22Rv1 (cell line): Measurements from ENCODE around the gene ADGRD2.
A peak's percentile ranks its signal among the peaks of the same experiment; 100 is the strongest.

Experiments
- H3K27ac ChIP-seq: fragments of 450-650 bp; 2 replicates; pipeline ENCODE4 v1.5.1; 2017
- ZFX ChIP-seq: fragments of 450-650 bp; IDR thresholded peaks from 2 replicates; pipeline ENCODE4 v1.6.1; 2017; ENCODE audit warnings: antibody characterized with exemption, borderline replicate concordance
- TF ChIP-seq, protein P1 (sequence below): fragments of 450-650 bp; IDR thresholded peaks from 2 replicates; pipeline ENCODE4 v1.5.1; 2017; ENCODE audit warnings: mild to moderate bottlenecking

The ADGRD2 gene

DNA sequence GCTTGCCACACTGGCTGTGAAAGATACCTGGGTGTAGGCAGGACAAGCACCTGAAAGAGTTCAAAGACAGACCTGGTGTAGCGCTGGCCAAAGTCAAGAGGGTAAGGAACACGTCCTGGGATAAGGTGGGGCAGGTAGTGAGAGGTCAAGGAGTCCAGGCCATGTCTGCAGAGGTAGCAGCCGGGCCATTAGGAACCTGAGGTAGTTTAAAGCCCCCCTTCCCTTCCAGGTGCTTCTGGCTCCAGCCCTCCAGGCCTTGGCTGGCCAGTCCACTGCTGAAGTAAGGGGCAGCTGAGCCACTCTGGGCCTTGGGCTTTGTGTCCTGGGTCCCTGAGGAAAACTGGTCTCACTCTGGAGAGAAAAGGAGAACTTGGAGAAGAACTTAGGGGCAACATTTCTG is 70.9 kb downstream of the ADGRD2 start:
- TF ChIP-seq ZFX, result no peak
- TF ChIP-seq, protein P1, sequence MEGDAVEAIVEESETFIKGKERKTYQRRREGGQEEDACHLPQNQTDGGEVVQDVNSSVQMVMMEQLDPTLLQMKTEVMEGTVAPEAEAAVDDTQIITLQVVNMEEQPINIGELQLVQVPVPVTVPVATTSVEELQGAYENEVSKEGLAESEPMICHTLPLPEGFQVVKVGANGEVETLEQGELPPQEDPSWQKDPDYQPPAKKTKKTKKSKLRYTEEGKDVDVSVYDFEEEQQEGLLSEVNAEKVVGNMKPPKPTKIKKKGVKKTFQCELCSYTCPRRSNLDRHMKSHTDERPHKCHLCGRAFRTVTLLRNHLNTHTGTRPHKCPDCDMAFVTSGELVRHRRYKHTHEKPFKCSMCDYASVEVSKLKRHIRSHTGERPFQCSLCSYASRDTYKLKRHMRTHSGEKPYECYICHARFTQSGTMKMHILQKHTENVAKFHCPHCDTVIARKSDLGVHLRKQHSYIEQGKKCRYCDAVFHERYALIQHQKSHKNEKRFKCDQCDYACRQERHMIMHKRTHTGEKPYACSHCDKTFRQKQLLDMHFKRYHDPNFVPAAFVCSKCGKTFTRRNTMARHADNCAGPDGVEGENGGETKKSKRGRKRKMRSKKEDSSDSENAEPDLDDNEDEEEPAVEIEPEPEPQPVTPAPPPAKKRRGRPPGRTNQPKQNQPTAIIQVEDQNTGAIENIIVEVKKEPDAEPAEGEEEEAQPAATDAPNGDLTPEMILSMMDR, result no peak
- no peak overlapping the region for H3K27ac ChIP-seq

DNA sequence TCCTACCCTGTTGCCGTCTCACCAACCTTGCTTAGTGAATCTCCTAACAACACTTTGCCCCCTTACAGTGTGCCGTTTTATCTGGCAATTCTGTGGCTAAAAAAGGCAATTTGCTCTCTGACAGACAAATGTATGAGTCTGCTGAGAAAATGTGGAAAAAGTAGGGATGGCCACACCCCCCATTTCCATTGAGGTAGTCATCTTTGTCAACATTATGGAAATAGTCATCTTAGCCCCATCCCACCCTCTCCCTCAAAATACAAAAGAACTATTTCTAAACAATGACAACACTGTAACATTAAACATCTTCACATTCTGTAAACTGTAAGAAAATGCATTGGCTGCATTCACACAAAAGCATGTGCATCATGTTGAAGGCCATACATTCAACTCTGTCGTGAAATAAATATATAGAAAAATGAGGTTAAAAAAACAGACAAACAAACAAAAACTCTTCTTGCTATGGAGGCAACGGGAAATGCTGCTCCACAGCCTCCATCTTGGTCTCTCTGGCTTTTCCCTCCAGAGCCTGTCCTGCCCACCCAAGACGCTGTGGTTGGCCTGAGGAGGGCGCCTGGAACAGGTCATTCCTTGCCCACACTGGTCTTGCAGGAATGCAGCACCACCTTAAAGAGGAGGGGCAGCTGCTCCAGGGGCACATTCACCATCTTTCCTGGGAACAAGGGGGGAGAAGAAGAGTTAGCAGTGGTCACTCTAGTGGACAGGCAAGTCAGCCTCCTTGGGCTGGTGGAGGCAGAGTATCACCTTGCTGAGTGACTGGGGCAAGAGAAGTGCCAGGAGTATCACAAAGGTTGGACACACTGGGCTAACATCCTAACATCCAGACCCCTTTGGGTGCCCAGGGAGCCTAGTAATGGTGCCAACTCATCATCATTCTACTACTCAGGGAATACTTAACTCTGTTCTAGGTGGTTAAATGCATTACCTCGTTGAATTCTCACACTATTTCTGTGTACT is 72.2 kb downstream of the ADGRD2 start:
- TF ChIP-seq, protein P1, result peak; percentile 25; the same call in 1 of the 2 replicates
- no peak for TF ChIP-seq ZFX
- H3K27ac ChIP-seq, result no peak overlapping the region

DNA sequence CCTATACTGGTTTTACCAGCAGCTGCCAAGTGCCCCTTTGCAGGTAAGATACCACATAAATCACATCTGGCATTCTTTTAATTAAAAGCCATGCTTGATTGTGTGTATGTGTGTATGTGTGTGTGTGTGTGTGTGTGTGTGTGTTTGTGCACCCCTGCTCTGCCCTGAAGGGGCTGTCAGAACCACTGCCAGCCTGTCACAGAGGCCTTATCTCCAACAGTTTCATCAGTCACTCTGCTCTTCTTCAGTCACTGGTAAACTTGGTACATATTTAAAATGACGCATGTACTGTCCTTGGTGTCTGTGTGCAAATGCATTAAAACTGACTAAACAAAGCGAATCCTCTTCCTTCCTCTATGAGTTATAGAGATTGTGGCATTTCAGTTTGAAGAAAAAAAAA is 75.9 kb downstream of the ADGRD2 start:
- no peak overlapping the region for H3K27ac ChIP-seq

DNA sequence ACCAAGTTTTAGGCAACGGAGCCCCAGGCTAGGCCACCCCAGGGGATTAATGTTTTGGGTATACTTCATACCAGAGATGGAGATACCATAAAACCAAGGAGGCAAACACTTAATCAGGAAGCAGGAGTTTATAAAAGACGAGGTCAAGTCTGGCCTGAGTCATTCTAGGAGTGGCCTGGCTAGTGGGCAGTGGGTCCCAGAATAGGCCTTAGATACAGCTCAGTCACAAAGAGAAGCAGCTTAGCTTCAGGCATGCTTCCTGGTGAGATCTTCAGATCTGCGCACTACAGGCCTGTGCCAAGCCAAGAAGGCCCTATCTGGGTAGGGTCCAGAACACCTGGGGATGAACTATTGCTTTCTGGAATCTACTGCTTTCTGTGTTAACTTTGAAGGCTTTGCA is 77.5 kb downstream of the ADGRD2 start:
- no peak overlapping the region for H3K27ac ChIP-seq
- no peak for TF ChIP-seq ZFX
- TF ChIP-seq, protein P1, result no peak

More for the DNA sequence above, 75.9 kb downstream of the ADGRD2 start:
- TF ChIP-seq, protein P1, result no peak
- no peak for TF ChIP-seq ZFX
